Activated T-helper 1 cell treated with anti-CD3 and anti-CD28 coated beads, Interleukin-12 subunit alpha, Interleukin-12 subunit beta, Interleukin-2, Interleukin-4 antibody, amounts not matched to agents 30 ng/mL and 10 ng/mL and 1 ng/mL, durations not matched to agents 14 hours and 24 hours and 36 hours (primary cell): ENCODE data around the gene JADE1. TPM values are rescaled to one million over a fixed set of nuclear protein-coding genes. Genes with fewer than 3 reads are reported as not detected.

ENCODE experiments used
- DNase-seq: peaks from one replicate; pipeline ENCODE4 v3.0.0; 2021; ENCODE audit warnings: low spot score
- H3K27ac Mint-ChIP-seq: one replicate; pipeline ENCODE4 v1.8.0; 2021; ENCODE audit warnings: mild to moderate bottlenecking, mixed read lengths
- H3K27me3 Mint-ChIP-seq: one replicate; pipeline ENCODE4 v1.8.0; 2022; ENCODE audit warnings: mild to moderate bottlenecking, moderate library complexity, mixed read lengths; ENCODE audit not compliant: insufficient read depth
- H3K36me3 Mint-ChIP-seq: one replicate; pipeline ENCODE4 v1.8.0; 2021; ENCODE audit warnings: low read depth, mixed read lengths
- H3K4me1 Mint-ChIP-seq: one replicate; pipeline ENCODE4 v1.8.0; 2021; ENCODE audit warnings: low read depth, mixed read lengths
- H3K4me3 Mint-ChIP-seq: one replicate; pipeline ENCODE4 v1.8.0; 2021; ENCODE audit warnings: mild to moderate bottlenecking, moderate library complexity, mixed read lengths
- H3K9me3 Mint-ChIP-seq: one replicate; pipeline ENCODE4 v1.8.0; 2021; ENCODE audit warnings: mixed read lengths
- intact Hi-C: fragments of 100-400 bp; cut with micrococcal nuclease; formaldehyde crosslinking; loops from one replicate; pipeline ENCODE4 v1.15.1; 2024
- total RNA-seq: library from RNA; stranded (reverse); gene quantifications from 2 replicates; pipeline ENCODE4 v1.2.3, GENCODE V29; 2022

JADE1 gene
- total RNA-seq, 1 donor from 2014 or later, result 42.4 TPM

DNA sequence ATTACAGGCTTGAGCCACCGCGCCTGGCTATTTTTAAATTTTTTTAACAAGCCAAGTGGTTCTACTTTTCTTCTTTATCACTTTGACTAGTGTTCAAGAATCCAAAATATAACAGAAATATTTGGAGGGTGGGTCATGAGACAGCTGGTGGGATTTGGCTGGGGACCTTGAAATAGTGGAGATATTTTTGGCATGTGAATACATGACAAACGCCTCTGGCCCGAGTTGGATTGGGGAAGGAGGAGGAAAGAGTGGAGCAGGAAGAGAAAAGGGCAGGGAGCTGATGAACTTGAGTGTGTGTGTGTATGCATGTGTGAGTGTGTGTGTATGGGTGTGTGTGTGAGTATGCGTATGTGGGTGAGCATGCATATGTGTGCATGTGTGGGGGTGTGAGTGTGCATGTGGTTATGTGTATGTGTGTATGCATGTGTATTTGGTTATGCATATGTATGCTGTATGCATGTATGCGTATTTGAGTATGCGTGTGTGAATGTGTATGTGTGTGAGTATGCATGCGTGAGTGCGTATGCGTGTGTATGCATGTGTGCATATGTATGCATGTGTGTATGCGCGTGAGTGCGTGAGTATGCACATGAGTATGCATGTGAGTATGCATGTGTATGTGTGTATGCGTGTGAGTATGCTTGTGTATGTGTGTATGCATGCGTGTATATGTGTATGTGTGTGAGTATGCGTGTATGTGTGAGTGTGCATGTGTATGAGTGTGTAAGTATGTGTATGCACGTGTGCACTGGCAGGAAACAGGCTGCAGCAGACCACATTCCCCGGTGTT, 49.6 kb downstream of the JADE1 start:
- Mint-ChIP-seq H3K36me3 (peaks cover 58% of the 10 kb centered on the region), H3K27ac (peak overlapping the region; percentile 18), H3K4me3 (no peak overlapping the region), H3K27me3 (no peaks in the 10 kb centered on the region), H3K4me1 (peaks cover 78% of the 10 kb centered on the region), H3K9me3 (no peaks in the 10 kb centered on the region)
- no peak for DNase-seq
- intact Hi-C loops, result no loop called here

DNA sequence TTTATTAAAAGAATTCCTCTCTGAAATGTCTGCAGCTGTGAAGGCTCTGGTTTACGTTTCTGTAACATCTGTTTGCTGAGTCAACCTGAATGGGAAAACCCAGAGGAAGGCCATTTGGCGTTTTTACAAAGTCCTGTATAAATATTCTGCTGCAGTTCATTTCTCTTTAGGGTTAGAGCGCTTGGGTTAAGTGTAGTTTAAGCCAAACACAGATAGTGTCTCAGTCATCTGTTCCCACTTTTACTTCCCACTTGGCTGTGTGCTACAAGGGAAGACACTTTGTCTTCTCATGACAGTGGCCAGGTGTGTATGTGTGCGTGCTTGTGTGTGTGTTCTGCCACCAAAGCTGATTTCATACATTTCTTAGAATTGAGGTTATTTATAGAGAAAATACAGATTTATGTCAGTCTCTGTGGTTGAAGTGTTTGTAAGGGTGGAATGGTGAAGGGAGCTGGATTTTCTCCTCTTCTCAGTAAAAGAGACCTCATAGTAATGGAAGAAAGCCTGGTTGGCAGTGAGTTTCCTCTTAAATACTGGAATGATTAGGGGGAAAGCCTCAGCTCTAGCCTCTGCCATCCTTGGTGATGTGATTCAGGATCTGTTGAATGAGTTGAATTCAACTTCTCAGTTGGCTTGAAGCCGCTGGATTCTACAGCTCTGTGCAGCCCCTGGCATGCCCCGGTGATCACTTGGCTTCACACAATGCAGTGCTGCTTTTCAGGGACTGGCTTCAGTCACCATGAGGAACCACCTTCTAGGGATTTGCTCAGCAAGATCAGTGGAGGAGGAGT, 50.6 kb downstream of the JADE1 start:
- H3K4me3 Mint-ChIP-seq, result peak overlapping the region; percentile 17
- H3K4me1 Mint-ChIP-seq, result peaks cover 68% of the 10 kb centered on the region
- intact Hi-C loops, result loop anchor here (10.0 kb wide), 1 partner anchor 895 kb away; the partner anchor contains the start of genes ABHD18 and MFSD8
- H3K9me3 Mint-ChIP-seq, result no peaks in the 10 kb centered on the region
- H3K27ac Mint-ChIP-seq, result peak overlapping the region; percentile 68
- peaks cover 55% of the 10 kb centered on the region for H3K36me3 Mint-ChIP-seq
- DNase-seq, result no peak
- H3K27me3 Mint-ChIP-seq, result no peaks in the 10 kb centered on the region

GRCh38 chr4:128861856-128862518, 52.5 kb downstream of the JADE1 start:
- intact Hi-C loops, result loop anchor here (2.0 to 10.0 kb wide), 3 partner anchors 231 to 897 kb away; partner anchors contain the start of genes ABHD18, MFSD8 and SCLT1
- Mint-ChIP-seq H3K9me3 (no peaks in the 10 kb centered on the region), H3K27ac (peak overlapping the region; percentile 87), H3K36me3 (peaks cover 59% of the 10 kb centered on the region), H3K4me1 (peaks cover 61% of the 10 kb centered on the region), H3K27me3 (no peaks in the 10 kb centered on the region), H3K4me3 (peak overlapping the region; percentile 66)
- no peak for DNase-seq

DNA sequence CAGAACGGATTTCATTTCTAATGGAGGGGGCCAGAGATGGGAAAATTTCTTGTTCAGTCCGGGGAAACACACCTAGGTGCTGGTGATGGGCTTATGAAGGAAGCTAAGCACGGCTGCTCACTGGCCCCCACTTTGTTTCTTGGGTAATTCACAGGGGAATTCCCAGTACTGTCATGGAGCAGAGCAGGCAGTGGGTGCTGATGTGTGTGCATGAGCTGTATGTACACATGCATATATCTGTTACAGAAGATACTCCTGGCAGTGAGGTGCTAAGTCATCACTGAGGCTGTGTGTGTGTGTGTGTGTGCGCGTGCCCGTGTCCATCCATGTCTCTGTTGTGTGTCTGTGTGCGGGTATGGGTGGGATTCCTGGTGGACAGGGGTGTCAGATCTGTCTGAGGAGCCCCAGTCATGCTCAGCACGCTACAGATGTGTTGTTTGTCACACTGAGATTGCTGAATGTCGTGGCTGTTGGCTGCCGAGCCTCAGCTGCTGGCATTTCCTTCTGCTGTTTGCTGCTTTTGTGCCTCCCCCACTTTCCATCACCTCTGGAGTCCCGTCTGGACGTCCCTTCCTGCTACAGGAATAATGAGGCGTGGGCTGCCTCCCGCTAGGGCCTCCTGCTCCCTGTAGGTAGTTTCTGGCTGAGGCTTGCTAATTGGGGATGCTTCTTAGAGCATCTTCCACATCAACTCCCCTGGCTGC, 53.3 kb downstream of the JADE1 start:
- intact Hi-C loops, result loop anchor here (1.0 to 10.0 kb wide), 8 partner anchors 8 to 898 kb away; partner anchors contain the start of genes ABHD18, JADE1, MFSD8 and SCLT1
- Mint-ChIP-seq H3K27me3 (no peaks in the 10 kb centered on the region), H3K9me3 (no peaks in the 10 kb centered on the region), H3K27ac (peak overlapping the region; percentile 87), H3K4me3 (peak overlapping the region; percentile 27), H3K4me1 (peaks cover 56% of the 10 kb centered on the region), H3K36me3 (peaks cover 54% of the 10 kb centered on the region)
- peak; percentile 35 for DNase-seq

DNA sequence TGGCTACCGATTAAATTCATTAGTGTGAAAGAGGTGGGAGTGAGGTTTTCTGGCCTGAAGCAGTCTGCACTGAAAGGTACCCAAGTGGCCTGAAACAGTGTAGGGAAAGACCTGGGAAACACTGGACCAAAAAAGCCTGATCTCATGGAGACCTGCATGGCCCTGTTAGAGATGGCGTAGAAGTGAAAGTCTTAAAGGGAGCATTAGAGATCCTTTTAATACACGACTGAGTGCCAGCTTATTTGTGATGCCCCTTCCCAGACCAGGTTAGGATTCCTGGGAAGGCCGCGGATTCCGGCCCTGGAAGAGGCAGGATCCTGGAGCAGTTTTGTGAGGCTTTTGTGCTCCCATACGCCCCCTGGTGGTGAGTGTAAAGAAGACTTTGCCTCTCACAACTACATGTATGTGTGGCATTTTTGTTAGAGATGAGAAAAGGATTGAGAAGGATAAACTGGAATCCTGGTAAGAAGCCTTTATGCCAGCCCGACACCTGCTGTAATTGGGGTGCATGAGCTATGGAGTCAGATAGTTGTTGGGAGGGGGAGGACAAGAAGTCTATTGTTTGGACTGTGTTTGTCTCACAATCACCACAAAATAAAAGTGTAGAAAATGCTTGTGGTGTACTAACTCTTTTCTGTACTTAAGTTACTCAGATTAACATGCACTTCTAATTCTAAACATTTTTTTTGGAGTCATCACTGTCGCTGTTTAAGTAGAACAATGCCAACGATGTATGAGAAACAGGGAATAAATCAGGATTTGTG, 54.0 kb downstream of the JADE1 start:
- Mint-ChIP-seq H3K4me1 (peaks cover 53% of the 10 kb centered on the region), H3K27ac (peak overlapping the region; percentile 87), H3K36me3 (peaks cover 52% of the 10 kb centered on the region), H3K4me3 (peak overlapping the region; percentile 27), H3K9me3 (no peaks in the 10 kb centered on the region), H3K27me3 (no peaks in the 10 kb centered on the region)
- intact Hi-C loops, result loop anchor here (1.0 to 10.0 kb wide), 8 partner anchors 9 to 899 kb away; partner anchors contain the start of genes ABHD18, JADE1, MFSD8 and SCLT1
- DNase-seq, result peak; percentile 34

DNA sequence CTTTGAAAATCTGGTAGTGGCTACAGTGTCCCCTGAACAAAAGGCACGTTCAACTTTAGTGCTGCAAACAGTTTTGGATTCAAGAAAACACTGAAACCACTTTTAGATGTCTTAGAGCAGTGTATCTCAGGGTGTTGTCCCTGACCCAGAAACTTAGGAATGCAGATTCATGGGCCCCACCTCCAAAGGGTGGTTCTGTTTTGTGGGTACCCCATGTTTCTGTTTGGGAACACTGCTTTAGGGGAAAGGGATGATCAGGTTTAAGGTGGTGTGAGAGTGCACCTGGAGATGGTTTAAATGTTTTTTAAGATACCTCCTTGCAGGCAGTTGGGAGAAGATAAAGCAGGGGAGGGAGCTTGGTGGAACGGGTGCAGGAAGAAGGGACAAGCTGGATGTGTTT, 55.6 kb downstream of the JADE1 start:
- DNase-seq, result no peak
- H3K9me3 Mint-ChIP-seq, result no peaks in the 10 kb centered on the region
- intact Hi-C loops, result loop anchor here (10.0 kb wide), 1 partner anchor 900 kb away; the partner anchor contains the start of genes ABHD18 and MFSD8
- no peaks in the 10 kb centered on the region for H3K27me3 Mint-ChIP-seq
- no peak overlapping the region for H3K4me3 Mint-ChIP-seq
- peaks cover 53% of the 10 kb centered on the region for H3K4me1 Mint-ChIP-seq
- peaks cover 55% of the 10 kb centered on the region for H3K36me3 Mint-ChIP-seq
- H3K27ac Mint-ChIP-seq, result no peak overlapping the region

- no peaks in the 10 kb centered on the region for H3K9me3 Mint-ChIP-seq
- peaks cover 51% of the 10 kb centered on the region for H3K4me1 Mint-ChIP-seq
- intact Hi-C loops, result loop anchor here (10.0 kb wide), 1 partner anchor 901 kb away; the partner anchor contains the start of genes ABHD18 and MFSD8
- no peaks in the 10 kb centered on the region for H3K27me3 Mint-ChIP-seq
- H3K27ac Mint-ChIP-seq, result no peak overlapping the region
- H3K36me3 Mint-ChIP-seq, result peaks cover 55% of the 10 kb centered on the region
- no peak for DNase-seq
- no peak overlapping the region for H3K4me3 Mint-ChIP-seq
These were observed 56.8 kb downstream of the JADE1 start for GRCh38 chr4:128866269-128866668.

DNA sequence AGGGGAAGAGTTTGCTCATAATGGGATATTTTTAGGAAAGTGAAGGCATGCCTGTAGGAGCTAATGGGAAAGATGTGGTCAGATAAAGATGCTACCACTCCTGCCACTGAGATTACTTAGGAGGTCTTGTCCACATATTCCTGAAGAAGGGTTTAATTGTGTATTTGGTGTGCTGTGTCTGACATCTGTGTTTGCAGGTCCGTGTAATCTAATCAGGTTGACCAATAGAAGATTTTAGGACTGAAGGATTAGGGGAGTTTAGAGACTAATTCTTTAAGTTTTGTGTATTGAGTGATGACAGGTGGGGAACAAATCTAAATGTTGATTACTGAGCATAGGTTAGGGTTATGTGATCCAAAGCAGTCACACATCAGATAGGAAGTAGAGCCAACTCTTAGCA, 57.2 kb downstream of the JADE1 start:
- Mint-ChIP-seq H3K36me3 (peaks cover 56% of the 10 kb centered on the region), H3K9me3 (no peaks in the 10 kb centered on the region), H3K4me3 (no peak overlapping the region), H3K27ac (no peak overlapping the region), H3K27me3 (no peaks in the 10 kb centered on the region), H3K4me1 (peaks cover 47% of the 10 kb centered on the region)
- no peak for DNase-seq
- intact Hi-C loops, result loop anchor here (10.0 kb wide), 1 partner anchor 902 kb away; the partner anchor contains the start of genes ABHD18 and MFSD8

DNA sequence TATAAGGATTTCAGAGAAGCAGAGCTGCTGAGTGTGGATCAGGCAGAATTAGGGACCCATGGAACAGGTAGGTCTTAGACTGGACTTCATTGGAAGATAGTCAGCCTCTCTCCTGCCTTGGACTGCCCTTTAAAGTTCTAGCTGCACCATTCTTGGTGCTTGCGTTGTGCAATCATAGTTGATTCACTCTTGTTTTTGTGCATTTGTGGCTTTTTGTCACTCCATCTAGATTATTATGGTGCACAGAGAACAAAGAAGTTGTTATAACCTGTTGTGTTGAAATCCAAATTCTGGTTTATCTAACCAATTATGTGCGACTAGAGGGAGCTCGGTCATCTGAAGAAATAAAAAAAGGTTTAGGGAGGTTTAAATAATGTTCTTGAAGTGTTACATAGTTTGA, 59.3 kb downstream of the JADE1 start:
- Mint-ChIP-seq H3K4me3 (no peak overlapping the region), H3K27ac (no peak overlapping the region), H3K4me1 (peaks cover 26% of the 10 kb centered on the region), H3K9me3 (no peaks in the 10 kb centered on the region), H3K36me3 (peaks cover 62% of the 10 kb centered on the region), H3K27me3 (no peaks in the 10 kb centered on the region)
- DNase-seq, result no peak
- intact Hi-C loops, result loop anchor here (10.0 kb wide), 1 partner anchor 904 kb away; the partner anchor contains the start of genes ABHD18 and MFSD8

GRCh38 chr4:128869776-128870509, 60.4 kb downstream of the JADE1 start:
- peaks cover 63% of the 10 kb centered on the region for H3K36me3 Mint-ChIP-seq
- intact Hi-C loops, result loop anchor here (10.0 kb wide), 1 partner anchor 905 kb away; the partner anchor contains the start of genes ABHD18 and MFSD8
- no peaks in the 10 kb centered on the region for H3K9me3 Mint-ChIP-seq
- H3K4me1 Mint-ChIP-seq, result peaks cover 25% of the 10 kb centered on the region
- peak overlapping the region; percentile 71 for H3K27ac Mint-ChIP-seq
- H3K4me3 Mint-ChIP-seq, result no peak overlapping the region
- no peaks in the 10 kb centered on the region for H3K27me3 Mint-ChIP-seq
- DNase-seq, result no peak

DNA sequence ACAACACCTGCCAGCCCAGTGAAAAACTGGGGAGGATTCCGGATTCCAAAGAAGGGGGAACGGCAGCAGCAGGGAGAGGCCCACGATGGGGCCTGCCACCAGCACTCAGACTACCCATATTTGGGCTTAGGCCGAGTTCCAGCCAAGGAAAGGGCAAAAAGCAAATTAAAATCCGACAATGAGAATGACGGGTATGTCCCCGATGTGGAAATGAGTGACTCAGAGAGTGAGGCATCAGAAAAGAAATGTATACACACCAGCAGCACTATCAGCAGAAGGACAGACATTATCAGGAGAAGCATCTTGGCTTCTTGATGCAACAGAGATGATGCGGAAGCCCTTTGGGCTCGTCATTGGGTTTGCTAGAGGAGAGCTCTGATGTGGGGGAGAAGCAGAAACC, 62.4 kb downstream of the JADE1 start:
- H3K4me1 Mint-ChIP-seq, result peaks cover 25% of the 10 kb centered on the region
- no peak overlapping the region for H3K4me3 Mint-ChIP-seq
- DNase-seq, result no peak
- H3K27ac Mint-ChIP-seq, result no peak overlapping the region
- H3K27me3 Mint-ChIP-seq, result no peaks in the 10 kb centered on the region
- peaks cover 56% of the 10 kb centered on the region for H3K36me3 Mint-ChIP-seq
- intact Hi-C loops, result no loop called here
- no peaks in the 10 kb centered on the region for H3K9me3 Mint-ChIP-seq
